K562 (cell line): ENCODE measurements around the gene DEDD2. TPM values are rescaled to one million over a fixed set of nuclear protein-coding genes. Genes with fewer than 3 reads are reported as not detected.

Experiments used
- FIP1L1 ChIP-seq: fragments of 200-400 bp; formaldehyde crosslinking; IDR thresholded peaks from 2 replicates; pipeline ENCODE4 v1.6.1; 2018; ENCODE audit warnings: mild to moderate bottlenecking, low read depth, low read length; ENCODE audit not compliant: poor library complexity, severe bottlenecking
- GABPB2 ChIP-seq: fragments of 250-450 bp; sonication (Bioruptor Pico); conservative IDR thresholded peaks from 2 replicates; pipeline ENCODE4 v1.5.1; 2021; ENCODE audit warnings: mild to moderate bottlenecking
- HSF4 ChIP-seq: fragments of 250-450 bp; sonication (Bioruptor Pico); IDR thresholded peaks from 2 replicates; pipeline ENCODE4 v2.1.2; 2022; ENCODE audit warnings: mild to moderate bottlenecking, moderate library complexity, borderline replicate concordance
- ILK ChIP-seq: fragments of 450-650 bp; IDR thresholded peaks from 2 replicates; pipeline ENCODE4 v1.6.1; 2016; ENCODE audit warnings: missing genetic modification characterization, low read depth, mild to moderate bottlenecking, missing compliant biosample characterization, moderate library complexity, borderline replicate concordance
- JUND ChIP-seq, 2 experiments: IDR thresholded peaks; 2 replicates in 1 of 2; 3 replicates in 1 of 2; pipeline ENCODE4 v1.6.1; 2011; ENCODE audit warnings: borderline replicate concordance in 2 of 2, low read depth in 2 of 2, low read length in 2 of 2, improper control_type of control experiment in 1 of 2, missing biosample characterization in 1 of 2, missing genetic modification characterization in 1 of 2, missing genetic modification reagents in 1 of 2
- POLR2A ChIP-seq: fragments of 450-650 bp; conservative IDR thresholded peaks from 2 replicates; pipeline ENCODE4 v1.6.1; 2016
- POLR2G ChIP-seq: fragments of 200-400 bp; formaldehyde crosslinking; IDR thresholded peaks from 2 replicates; pipeline ENCODE4 v1.6.1; 2017; ENCODE audit warnings: low read depth, mild to moderate bottlenecking, antibody characterized with exemption, low read length, moderate library complexity
- RAD21 ChIP-seq, 2 experiments: fragments of 250-450 bp in 1 of 2; fragments of 450-650 bp in 1 of 2; sonication (Bioruptor Pico) in 1 of 2; formaldehyde crosslinking in 1 of 2; IDR thresholded peaks in 1 of 2; conservative IDR thresholded peaks in 1 of 2; 2 replicates each; pipeline versions ENCODE4 v1.4.0 to v1.8.0; 2020 to 2022; ENCODE audit warnings: mild to moderate bottlenecking in 2 of 2, moderate library complexity in 1 of 2
- RBM34 ChIP-seq: fragments of 200-400 bp; formaldehyde crosslinking; IDR thresholded peaks from 2 replicates; pipeline ENCODE4 v1.6.1; 2018; ENCODE audit warnings: low read length, borderline replicate concordance; ENCODE audit not compliant: insufficient read depth
- SMAD4 ChIP-seq: fragments of 250-450 bp; sonication (Bioruptor Pico); conservative IDR thresholded peaks from 2 replicates; pipeline ENCODE4 v1.8.0; 2021; ENCODE audit warnings: inconsistent platforms, mild to moderate bottlenecking, moderate library complexity
- SUPT5H ChIP-seq: fragments of 450-650 bp; IDR thresholded peaks from 2 replicates; pipeline ENCODE4 v1.6.1; 2016
- VEZF1 ChIP-seq: fragments of 200-800 bp; sonication (Bioruptor generic); IDR thresholded peaks from 2 replicates; pipeline ENCODE4 v1.6.1; 2017; ENCODE audit warnings: missing genetic modification characterization, missing compliant biosample characterization
- ZHX1 ChIP-seq: fragments of 150-350 bp; conservative IDR thresholded peaks from 2 replicates; pipeline ENCODE4 v1.6.1; 2014; ENCODE audit warnings: low read length
- ZNF449 ChIP-seq: fragments of 250-450 bp; sonication (Bioruptor Pico); IDR thresholded peaks from 2 replicates; pipeline ENCODE4 v1.8.0; 2022; ENCODE audit warnings: moderate library complexity, mild to moderate bottlenecking, inconsistent platforms
- ZNF507 ChIP-seq: conservative IDR thresholded peaks from 2 replicates; pipeline ENCODE4 v1.6.1; 2017; ENCODE audit warnings: missing genetic modification characterization, missing compliant biosample characterization
- ZNF740 ChIP-seq, 3 experiments: fragments of 200-800 bp in 1 of 3; sonication (Bioruptor generic) in 1 of 3; sonication (generic) in 1 of 3; formaldehyde crosslinking in 1 of 3; IDR thresholded peaks; 2 replicates each; pipeline versions ENCODE4 v1.6.1 to v1.8.0; 2016 to 2022; ENCODE audit warnings: mild to moderate bottlenecking in 2 of 3, missing compliant biosample characterization in 2 of 3, missing genetic modification characterization in 2 of 3, missing genetic modification reagents in 1 of 3
- polyA plus RNA-seq, 8 experiments: library from polyadenylated mRNA; depleted of rRNA in 4 of 8; stranded (reverse) in 5 of 8; unstranded in 3 of 8; fragments of >200 nt; fragmentation: Nextera tagmentation in 2 of 8; fragmentation: Illumina TruSeq in 1 of 8; extraction: Ambion mirVana in 2 of 8; extraction: Trizol in 1 of 8; gene quantifications; 2 replicates each; pipeline versions ENCODE4 v1.2.1 to v1.2.3, GENCODE V29; 2011 to 2014; ENCODE audit warnings: inconsistent platforms in 1 of 8, missing spikeins in 1 of 8
- total RNA-seq, 7 experiments: library from RNA; depleted of rRNA in 6 of 7; stranded (reverse); fragments of >200 nt in 6 of 7; fragmentation: Illumina TruSeq in 2 of 7; extraction: Trizol in 2 of 7; gene quantifications; 2 replicates each; pipeline versions ENCODE4 v1.2.1 to v1.2.3, GENCODE V29; 2011 to 2021; ENCODE audit warnings: low replicate concordance in 1 of 7

The DEDD2 gene
- total and polyA plus RNA-seq, 9 of the 15 experiments (the other 6 are each of a cell fraction or from before 2014, with no cell fraction given), result 4.3 to 43.0 (median 29.2) TPM

GRCh38 chr19:42246143-42246921 lies 28.9 kb upstream of the DEDD2 start (continued):
- TF ChIP-seq VEZF1 (CRISPR knock-in tag), result peak; percentile 92
- TF ChIP-seq ZNF507, result no peak
- TF ChIP-seq POLR2A, result 0 out of 2 replicates have a peak, but pooled peaks have one; percentile 18
- TF ChIP-seq POLR2G, result peak; percentile 39; the same call in 1 of the 2 replicates
- TF ChIP-seq SMAD4 (CRISPR knock-in tag), result no peak
- TF ChIP-seq ZHX1, result no peak
- TF ChIP-seq ZNF740 (CRISPR knock-in tag; IDR thresholded peaks at IDR 0.05), result no peak
- no peak for TF ChIP-seq ZNF740 (tag; IDR thresholded peaks at IDR 0.05)
- TF ChIP-seq RBM34, result no peak
- TF ChIP-seq ZNF449 (CRISPR knock-in tag), result no peak
- TF ChIP-seq FIP1L1, result no peak
- TF ChIP-seq HSF4 (CRISPR knock-in tag), result no peak
- no peak for TF ChIP-seq GABPB2 (CRISPR knock-in tag)
- peak; percentile 43; the same call in 1 of the 2 replicates for TF ChIP-seq SUPT5H
- peak; percentile 33; the same call in 1 of the 2 replicates for TF ChIP-seq JUND (IDR thresholded peaks at IDR 0.05; ENCODE audit: borderline replicate concordance, low read depth, low read length)
- TF ChIP-seq JUND (tag; IDR thresholded peaks at IDR 0.05; ENCODE audit: borderline replicate concordance, low read depth, low read length), result no peak
- TF ChIP-seq RAD21 (CRISPR knock-in tag; conservative IDR thresholded peaks at IDR 0.05 in 1 of 2, IDR thresholded peaks at IDR 0.05 in 1 of 2), result peak; percentile 54 to 82
- TF ChIP-seq ILK (tag), result no peak
